B cell (primary cell): ENCODE results near the gene SMIM28. TPM values are rescaled to one million over a fixed set of nuclear protein-coding genes. Genes with fewer than 3 reads are reported as not detected.

Experiments
- ATAC-seq: fragments of 200-7000 bp; cut with Tn5 transposase; one replicate; pipeline ENCODE4 v1.10.0; 2021; ENCODE audit warnings: low read depth, mild to moderate bottlenecking, moderate number of reproducible peaks, moderate library complexity
- CTCF ChIA-PET: fragments of 350-600 bp; sonication (Branson Sonifier 250); formaldehyde crosslinking; loops from one replicate; lab custom pipeline; 2021; ENCODE audit warnings: antibody characterized with exemption, inconsistent platforms; lab: Charles Lee
- POLR2A ChIA-PET: fragments of 350-600 bp; sonication (Branson Sonifier 250); formaldehyde crosslinking; loops from one replicate; lab custom pipeline; 2021; ENCODE audit warnings: antibody characterized with exemption; lab: Charles Lee
- DNase-seq: peaks from one replicate; pipeline ENCODE4 v3.0.0; 2013
- H2AFZ ChIP-seq: 2 replicates; pipeline ENCODE4 v1.6.1; 2012; ENCODE audit warnings: mild to moderate bottlenecking, low read depth, low read length; ENCODE audit not compliant: insufficient read depth, poor library complexity, severe bottlenecking
- H3K27ac ChIP-seq, 2 donors: 1 replicate in 1 of 2; 2 replicates in 1 of 2; pipeline ENCODE4 v1.5.1; 2012 to 2013; ENCODE audit warnings: low read length in 2 of 2, mild to moderate bottlenecking in 2 of 2, moderate library complexity in 1 of 2
- H3K27me3 ChIP-seq, 4 experiments: fragments of 200-600 bp in 1 of 4; sonication (generic) in 1 of 4; replicated peaks in 1 of 4; 1 replicate in 2 of 4; 2 replicates in 2 of 4; pipeline versions ENCODE4 v1.6.1 to v1.7.0; 2013 to 2016; ENCODE audit warnings: low read length in 3 of 4, mild to moderate bottlenecking in 2 of 4, mixed read lengths in 1 of 4, moderate library complexity in 1 of 4; ENCODE audit not compliant: insufficient read depth in 4 of 4, control insufficient read depth in 3 of 4; ENCODE audit errors: control extremely low read depth in 1 of 4
- H3K36me3 ChIP-seq, 2 experiments: replicated peaks in 1 of 2; 1 replicate in 1 of 2; 2 replicates in 1 of 2; pipeline versions ENCODE4 v1.6.1 to v1.7.1; 2013; ENCODE audit warnings: low read length in 1 of 2; ENCODE audit not compliant: insufficient read depth in 2 of 2, control insufficient read depth in 1 of 2; ENCODE audit errors: control extremely low read depth in 1 of 2, extremely low read depth in 1 of 2
- H3K4me1 ChIP-seq, 2 donors: fragments of 200-600 bp in 1 of 2; sonication (generic) in 1 of 2; 1 replicate in 1 of 2; 2 replicates in 1 of 2; pipeline versions ENCODE4 v1.5.1 to v1.6.1; 2013 to 2017; ENCODE audit warnings: low read length in 2 of 2; ENCODE audit not compliant: control insufficient read depth in 2 of 2, insufficient read depth in 2 of 2
- H3K4me2 ChIP-seq: replicated peaks from 2 replicates; pipeline ENCODE3; 2012; ENCODE audit warnings: mild to moderate bottlenecking, low read depth, low read length; ENCODE audit not compliant: poor library complexity, severe bottlenecking
- H3K4me3 ChIP-seq, 5 experiments: fragments of 200-600 bp in 1 of 5; sonication (generic) in 1 of 5; 1 replicate in 3 of 5; 2 replicates in 2 of 5; pipeline versions ENCODE4 v1.5.1 to v1.7.0; 2011 to 2016; ENCODE audit warnings: low read length in 4 of 5, mild to moderate bottlenecking in 4 of 5, low read depth in 2 of 5, control low read depth in 1 of 5, moderate library complexity in 1 of 5; ENCODE audit not compliant: insufficient read depth in 1 of 5; ENCODE audit errors: control extremely low read depth in 1 of 5, extremely low read depth in 1 of 5
- H3K79me2 ChIP-seq: fragments of 200-600 bp; sonication (generic); one replicate; pipeline ENCODE4 v1.6.0; 2016; ENCODE audit warnings: low read length; ENCODE audit not compliant: control insufficient read depth, insufficient read depth
- H3K9ac ChIP-seq: fragments of 200-600 bp; sonication (generic); 2 replicates; pipeline ENCODE4 v1.6.1; 2017; ENCODE audit warnings: mild to moderate bottlenecking, low read length, moderate library complexity
- H3K9me3 ChIP-seq, 3 donors: one replicate each; pipeline versions ENCODE4 v1.6.1 to v1.7.1; 2013; ENCODE audit warnings: low read length in 2 of 3; ENCODE audit not compliant: control insufficient read depth in 2 of 3, insufficient read depth in 1 of 3; ENCODE audit errors: control extremely low read depth in 1 of 3
- H4K20me1 ChIP-seq: 2 replicates; pipeline ENCODE4 v1.6.0; 2012; ENCODE audit warnings: mild to moderate bottlenecking, low read length; ENCODE audit not compliant: insufficient read depth, control insufficient read depth, poor library complexity, severe bottlenecking
- H3K27ac Mint-ChIP-seq: one replicate; pipeline ENCODE4 v1.8.0; 2021; ENCODE audit warnings: mixed read lengths
- H3K27me3 Mint-ChIP-seq: one replicate; pipeline ENCODE4 v1.8.0; 2021; ENCODE audit warnings: mixed read lengths
- H3K4me1 Mint-ChIP-seq: one replicate; pipeline ENCODE4 v1.8.0; 2021; ENCODE audit warnings: mixed read lengths
- H3K4me3 Mint-ChIP-seq: one replicate; pipeline ENCODE4 v1.8.0; 2021; ENCODE audit warnings: mixed read lengths
- H3K9me3 Mint-ChIP-seq: one replicate; pipeline ENCODE4 v1.8.0; 2022; ENCODE audit warnings: mixed read lengths; ENCODE audit not compliant: insufficient read depth
- EZH2 ChIP-seq: IDR thresholded peaks from 2 replicates; pipeline ENCODE4 v1.6.1; 2012; ENCODE audit warnings: borderline replicate concordance, low read depth, mild to moderate bottlenecking, moderate library complexity, low read length; ENCODE audit not compliant: insufficient read depth, poor library complexity, severe bottlenecking
- WGBS: methylation state at CpG from one replicate; pipeline ENCODE4 v1.1.5; 2013; ENCODE audit warnings: missing lambda C conversion rate; ENCODE audit not compliant: insufficient coverage; 5-methylcytosine and 5-hydroxymethylcytosine counted together
- intact Hi-C: fragments of 100-400 bp; cut with micrococcal nuclease; formaldehyde crosslinking; loops from one replicate; pipeline ENCODE4 v1.10.0; 2022
- polyA plus RNA-seq: library from polyadenylated mRNA; depleted of rRNA; stranded (reverse); fragments of >200 nt; gene quantifications from 2 replicates; pipeline ENCODE4 v1.2.3, GENCODE V29; 2012
- total RNA-seq, 2 donors: library from RNA; stranded (reverse); fragments of 120-200 nt in 1 of 2; gene quantifications; 1 replicate in 1 of 2; 2 replicates in 1 of 2; pipeline versions ENCODE4 v1.2.3 to v1.2.4, GENCODE V29; 2013 to 2022
- TF ChIP-seq, protein P1 (sequence below): fragments of 200-600 bp; IDR thresholded peaks from one replicate; pipeline ENCODE4 v1.8.0; 2022; ENCODE audit warnings: antibody characterized with exemption, mild to moderate bottlenecking

SMIM28 gene
- total and polyA plus RNA-seq, 2 donors (not counting 1 experiment from before 2014, with no cell fraction given), result not detected

DNA sequence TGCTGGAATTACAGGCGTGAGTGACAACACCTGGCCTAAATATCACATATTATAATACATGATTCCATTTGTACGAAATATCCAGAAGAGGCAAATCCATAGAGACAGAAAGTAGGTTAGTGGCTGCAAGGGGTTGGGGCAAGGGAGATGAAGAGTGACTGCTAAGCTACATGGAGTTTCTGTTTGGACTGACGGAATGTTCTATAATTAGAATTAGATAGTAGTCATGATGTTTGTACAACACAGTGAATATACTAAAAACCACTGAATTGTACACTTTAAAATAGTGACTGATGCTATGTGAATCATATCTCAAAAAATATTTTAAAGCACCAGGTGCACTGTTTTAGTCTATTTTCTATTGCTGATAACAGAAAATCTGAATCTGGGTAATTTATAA, 22.6 kb downstream of the SMIM28 start:
- no peak overlapping the region for H3K4me2 ChIP-seq
- no peak overlapping the region for H3K27ac ChIP-seq
- peaks cover 9 to 17% of the 10 kb centered on the region in 2 donors for H3K4me1 ChIP-seq
- H3K9me3 Mint-ChIP-seq, result no peaks in the 10 kb centered on the region
- no peaks in the 10 kb centered on the region for H3K79me2 ChIP-seq
- H3K27me3 Mint-ChIP-seq, result no peaks in the 10 kb centered on the region
- H3K4me1 Mint-ChIP-seq, result peaks cover 23% of the 10 kb centered on the region
- H3K36me3 ChIP-seq, result no peaks in the 10 kb centered on the region
- H3K4me3 Mint-ChIP-seq, result no peak overlapping the region
- no peak for ATAC-seq
- H4K20me1 ChIP-seq, result no peaks in the 10 kb centered on the region
- no peak overlapping the region for H2AFZ ChIP-seq
- no peak for TF ChIP-seq EZH2
- TF ChIP-seq, protein P1, sequence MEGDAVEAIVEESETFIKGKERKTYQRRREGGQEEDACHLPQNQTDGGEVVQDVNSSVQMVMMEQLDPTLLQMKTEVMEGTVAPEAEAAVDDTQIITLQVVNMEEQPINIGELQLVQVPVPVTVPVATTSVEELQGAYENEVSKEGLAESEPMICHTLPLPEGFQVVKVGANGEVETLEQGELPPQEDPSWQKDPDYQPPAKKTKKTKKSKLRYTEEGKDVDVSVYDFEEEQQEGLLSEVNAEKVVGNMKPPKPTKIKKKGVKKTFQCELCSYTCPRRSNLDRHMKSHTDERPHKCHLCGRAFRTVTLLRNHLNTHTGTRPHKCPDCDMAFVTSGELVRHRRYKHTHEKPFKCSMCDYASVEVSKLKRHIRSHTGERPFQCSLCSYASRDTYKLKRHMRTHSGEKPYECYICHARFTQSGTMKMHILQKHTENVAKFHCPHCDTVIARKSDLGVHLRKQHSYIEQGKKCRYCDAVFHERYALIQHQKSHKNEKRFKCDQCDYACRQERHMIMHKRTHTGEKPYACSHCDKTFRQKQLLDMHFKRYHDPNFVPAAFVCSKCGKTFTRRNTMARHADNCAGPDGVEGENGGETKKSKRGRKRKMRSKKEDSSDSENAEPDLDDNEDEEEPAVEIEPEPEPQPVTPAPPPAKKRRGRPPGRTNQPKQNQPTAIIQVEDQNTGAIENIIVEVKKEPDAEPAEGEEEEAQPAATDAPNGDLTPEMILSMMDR, result no peak
- no peak for DNase-seq
- intact Hi-C loops, result loop anchor here (5.0 to 10.0 kb wide), 5 partner anchors 293 to 1296 kb away; partner anchors contain the start of genes ABRACL and PERP
- ChIA-PET POLR2A (no interaction called here), CTCF (no interaction called here)
- no peak overlapping the region for H3K4me3 ChIP-seq
- no CpG with 5 or more reads among the region's 3 CpGs for WGBS
- H3K27ac Mint-ChIP-seq, result no peak overlapping the region
- H3K9ac ChIP-seq, result no peak overlapping the region
- H3K9me3 ChIP-seq, result no peaks in the 10 kb centered on the region
- no peaks in the 10 kb centered on the region for H3K27me3 ChIP-seq

DNA sequence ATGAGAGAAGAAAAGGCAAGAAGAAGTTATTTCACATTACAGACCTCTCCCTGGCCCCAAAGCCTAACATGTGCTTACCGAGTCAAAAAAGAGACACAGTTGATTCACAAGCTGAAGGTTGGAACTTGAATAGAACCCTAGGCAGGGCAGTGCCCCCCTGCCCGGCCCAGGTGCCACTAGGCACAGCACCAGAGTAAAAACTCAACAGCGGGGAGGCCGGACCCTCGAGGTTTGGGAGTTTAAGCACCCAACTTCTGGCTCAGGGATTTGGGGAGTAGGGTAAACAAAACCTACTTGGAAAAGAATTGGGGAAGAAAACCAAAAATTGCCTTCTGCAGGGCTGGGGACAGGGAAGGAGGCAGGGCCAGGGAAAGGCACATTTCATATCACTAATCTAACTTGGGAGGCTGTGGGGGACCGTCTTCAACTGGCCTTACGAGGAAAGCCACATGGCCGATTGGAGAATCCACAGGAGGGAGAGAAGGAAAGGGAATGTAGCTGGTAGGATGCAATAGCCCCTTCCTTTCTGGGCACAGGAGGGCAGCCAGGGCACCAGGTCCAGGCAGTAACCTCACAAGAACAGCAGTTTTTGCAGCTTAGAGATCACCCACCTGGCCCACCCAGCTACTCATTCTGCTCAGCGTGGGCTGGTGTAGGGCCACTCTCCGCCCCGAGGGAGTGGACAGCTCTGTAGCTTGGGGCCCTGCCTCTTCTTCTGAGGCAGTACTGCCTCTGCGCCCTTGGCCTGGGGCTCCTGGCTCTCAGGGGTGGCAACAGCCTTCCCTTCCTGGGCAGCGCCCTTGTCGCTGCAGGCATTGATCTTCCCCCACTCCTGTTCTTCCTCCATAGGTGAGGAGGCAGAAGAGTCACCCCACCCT, 24.5 kb downstream of the SMIM28 start:
- no peak for ATAC-seq
- no peak overlapping the region for H3K4me3 ChIP-seq
- ChIA-PET POLR2A (no interaction called here), CTCF (interaction anchor here (0.7 to 4.1 kb wide), 6 partner anchors 7 to 294 kb away, joined by 3 to 39 read pairs (median 7); no protein-coding TSS in a partner anchor)
- intact Hi-C loops, result loop anchor here (5.0 to 10.0 kb wide), 5 partner anchors 295 to 1297 kb away; partner anchors contain the start of genes ABRACL and PERP
- H3K27me3 ChIP-seq, result no peaks in the 10 kb centered on the region
- H3K4me1 ChIP-seq, result peaks cover 8 to 16% of the 10 kb centered on the region in 2 donors
- H3K27me3 Mint-ChIP-seq, result no peaks in the 10 kb centered on the region
- no peaks in the 10 kb centered on the region for H3K9me3 Mint-ChIP-seq
- H3K9ac ChIP-seq, result no peak overlapping the region
- H3K79me2 ChIP-seq, result no peaks in the 10 kb centered on the region
- WGBS, result 100% methylated on average over 12 of the region's 14 CpGs
- H4K20me1 ChIP-seq, result no peaks in the 10 kb centered on the region
- peaks cover 23% of the 10 kb centered on the region for H3K4me1 Mint-ChIP-seq
- no peak overlapping the region for H3K4me2 ChIP-seq
- no peaks in the 10 kb centered on the region for H3K9me3 ChIP-seq
- DNase-seq, result no peak
- H3K27ac ChIP-seq, result no peak overlapping the region
- H2AFZ ChIP-seq, result no peak overlapping the region
- peak overlapping the region; percentile 54 for H3K4me3 Mint-ChIP-seq
- peak overlapping the region; percentile 50 for H3K27ac Mint-ChIP-seq
- peaks cover 5 to 15% of the 10 kb centered on the region in 2 experiments for H3K36me3 ChIP-seq
- TF ChIP-seq, protein P1, result no peak
- TF ChIP-seq EZH2, result no peak
